ENCODE measurements around the gene EGR4. TPM values are rescaled to one million over a fixed set of nuclear protein-coding genes. Genes with fewer than 3 reads are reported as not detected.

Gene EGR4
- under 1 TPM; 0.11 to 0.29 TPM for total RNA-seq

DNA sequence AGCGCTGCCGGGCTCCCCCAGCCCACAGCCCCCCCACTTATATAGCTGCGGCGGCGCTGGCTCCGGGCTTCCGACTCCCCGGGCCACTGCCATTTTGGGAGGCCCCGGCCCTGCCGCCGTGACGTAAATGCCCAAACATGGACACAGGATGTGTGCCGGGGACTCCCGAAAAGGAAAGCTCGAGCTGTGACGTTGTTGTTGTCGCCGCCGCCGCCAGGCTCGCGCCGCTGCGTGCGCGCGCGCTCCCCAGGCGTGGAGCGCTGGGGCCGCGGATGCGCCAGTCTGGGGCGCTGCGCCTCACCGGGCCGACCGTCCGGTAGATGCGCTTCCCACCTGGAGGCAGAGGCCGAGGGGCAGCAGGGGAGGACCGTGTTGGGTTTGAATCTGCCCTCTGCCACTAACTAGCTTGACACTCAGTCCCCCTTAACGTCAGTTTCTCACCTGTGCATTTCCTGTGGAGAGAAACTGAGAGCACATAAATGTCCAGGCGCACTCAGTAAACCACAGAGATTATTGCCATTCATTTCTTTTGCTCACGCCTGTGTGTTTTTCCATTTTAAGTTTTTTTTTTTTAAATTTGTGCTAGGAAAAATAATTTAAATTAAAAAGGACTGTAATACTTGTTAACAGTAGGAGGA is at the start of gene EGR4:
EGR4 (minus strand) TSS at position 15 of the 638 bp plus-strand sequence. CDS start 231 bp downstream, outside the sequence.
- H3K9me3 Mint-ChIP-seq: no peaks in the 10 kb centered on the region

DNA sequence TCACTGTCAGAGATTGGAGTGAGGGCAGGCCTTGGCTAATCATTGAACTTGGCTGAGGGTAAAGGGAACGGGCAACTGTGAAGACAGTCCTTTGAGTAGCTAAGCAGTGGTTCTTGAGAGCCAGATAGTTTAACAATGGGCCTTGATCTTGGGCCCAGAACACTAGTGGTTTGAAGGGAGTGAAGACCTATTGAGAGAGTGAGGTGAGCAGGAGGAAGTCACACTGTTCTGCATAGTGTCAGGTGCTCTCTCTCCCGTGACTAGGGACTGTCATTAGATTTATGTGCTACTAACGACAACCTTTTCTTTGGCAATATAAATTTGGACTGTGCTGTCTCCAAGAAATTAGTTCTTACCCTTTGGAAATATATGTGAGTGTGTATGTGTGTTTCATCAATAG is 47.7 kb upstream of the EGR4 start:
- Mint-ChIP-seq H3K27me3 (peaks cover 8% of the 10 kb centered on the region), H3K4me1 (no peaks in the 10 kb centered on the region), H3K4me3 (no peak overlapping the region), H3K27ac (no peak overlapping the region), H3K9me3 (no peaks in the 10 kb centered on the region), H3K36me3 (ENCODE audit: low read depth) (no peaks in the 10 kb centered on the region)
- no peak for ATAC-seq (replicated peaks)

More for the DNA sequence above, at the start of gene EGR4:
- Mint-ChIP-seq H3K4me1 (no peaks in the 10 kb centered on the region), H3K36me3 (ENCODE audit: low read depth) (no peaks in the 10 kb centered on the region), H3K4me3 (peak within 1 kb of the TSS; percentile 58), H3K27me3 (peaks cover 49% of the 10 kb centered on the region), H3K27ac (no peak within 1 kb of the TSS)
- ATAC-seq (replicated peaks): peak; percentile 97

DNA sequence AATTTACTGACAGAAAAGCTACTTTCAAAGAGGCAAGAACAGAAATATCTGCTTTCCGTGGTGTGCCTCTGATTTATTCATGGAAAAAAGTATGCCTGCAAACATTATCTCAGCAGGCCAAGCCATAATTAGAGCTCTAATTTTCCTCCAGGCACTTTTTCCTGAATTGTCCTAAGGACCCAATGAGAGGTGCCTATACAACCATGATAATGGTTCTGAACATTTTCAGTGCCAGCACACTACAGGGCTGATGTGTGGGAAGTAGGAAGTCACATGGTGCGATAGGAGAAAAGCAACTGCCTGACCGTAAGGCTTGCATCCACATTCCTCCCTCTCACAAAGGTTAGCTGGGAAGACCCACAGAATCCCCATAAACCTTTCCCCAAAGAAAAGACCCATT is 45.9 kb upstream of the EGR4 start:
- ATAC-seq (replicated peaks): no peak
- H3K36me3 Mint-ChIP-seq (ENCODE audit: low read depth): no peaks in the 10 kb centered on the region
- no peaks in the 10 kb centered on the region for H3K9me3 Mint-ChIP-seq
- no peak overlapping the region for H3K4me3 Mint-ChIP-seq
- no peaks in the 10 kb centered on the region for H3K4me1 Mint-ChIP-seq
- peaks cover 8% of the 10 kb centered on the region for H3K27me3 Mint-ChIP-seq
- no peak overlapping the region for H3K27ac Mint-ChIP-seq

DNA sequence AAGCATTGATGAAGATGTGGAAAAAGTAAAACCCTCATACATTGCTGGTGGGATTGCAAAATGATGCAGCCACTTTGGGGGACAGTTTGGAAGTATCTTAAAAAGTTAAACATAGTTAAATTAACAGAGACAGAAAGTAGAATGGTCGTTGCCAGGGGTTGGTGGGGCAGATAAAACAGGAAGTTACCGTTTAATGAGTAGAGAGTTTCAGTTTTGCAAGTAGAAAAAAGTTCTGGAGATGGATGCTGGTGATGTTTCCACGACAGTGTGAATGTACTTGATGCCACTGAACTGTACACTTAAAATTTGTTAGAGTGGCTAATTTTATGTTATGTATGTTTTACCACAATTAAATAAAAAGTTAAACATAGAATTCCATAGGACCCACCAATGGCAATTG is 44.5 kb upstream of the EGR4 start:
- no peak overlapping the region for H3K27ac Mint-ChIP-seq
- no peaks in the 10 kb centered on the region for H3K9me3 Mint-ChIP-seq
- H3K27me3 Mint-ChIP-seq: peaks cover 11% of the 10 kb centered on the region
- no peaks in the 10 kb centered on the region for H3K36me3 Mint-ChIP-seq (ENCODE audit: low read depth)
- no peak for ATAC-seq (replicated peaks)
- no peak overlapping the region for H3K4me3 Mint-ChIP-seq
- H3K4me1 Mint-ChIP-seq: no peaks in the 10 kb centered on the region

DNA sequence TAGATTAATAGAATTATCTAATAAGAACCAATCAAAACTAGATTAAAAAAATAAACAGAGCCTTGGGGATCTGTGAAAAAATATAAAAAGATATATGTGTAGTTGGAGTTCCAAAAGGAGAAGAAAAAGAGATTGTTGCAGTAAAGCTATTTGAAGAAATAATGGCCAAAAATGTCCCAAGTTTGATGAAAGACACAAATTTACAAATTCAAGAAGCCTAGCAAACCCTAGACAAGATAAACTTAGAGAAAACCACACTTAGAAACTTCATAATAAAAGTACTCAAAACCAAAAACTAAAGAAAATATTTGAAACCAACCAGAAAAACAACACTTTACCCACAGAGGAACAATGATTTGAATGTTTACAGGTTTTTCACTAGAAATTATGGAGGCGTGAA is 41.3 kb upstream of the EGR4 start:
- H3K27me3 Mint-ChIP-seq: peaks cover 17% of the 10 kb centered on the region
- H3K9me3 Mint-ChIP-seq: no peaks in the 10 kb centered on the region
- H3K4me1 Mint-ChIP-seq: no peaks in the 10 kb centered on the region
- no peak overlapping the region for H3K27ac Mint-ChIP-seq
- no peak for ATAC-seq (replicated peaks)
- H3K4me3 Mint-ChIP-seq: no peak overlapping the region
- H3K36me3 Mint-ChIP-seq (ENCODE audit: low read depth): no peaks in the 10 kb centered on the region

DNA sequence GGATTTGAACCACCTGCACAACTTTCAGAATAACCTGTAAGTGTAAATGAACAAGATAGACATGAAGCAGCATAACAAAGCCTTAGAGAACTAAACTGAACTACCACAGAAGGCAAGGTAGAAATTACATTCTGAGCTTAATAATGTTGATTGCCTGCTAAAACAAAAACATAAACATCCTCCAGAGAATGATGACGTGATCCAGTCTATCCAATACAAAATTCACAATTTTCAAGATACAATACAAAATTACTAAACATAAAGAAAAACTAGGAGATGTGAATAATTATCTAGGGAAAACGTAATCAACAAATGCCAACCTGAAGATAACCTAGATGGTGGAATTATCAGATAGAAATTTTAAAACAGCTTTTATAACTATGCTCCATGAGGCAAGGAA is 40.7 kb upstream of the EGR4 start:
- H3K27me3 Mint-ChIP-seq: peaks cover 23% of the 10 kb centered on the region
- no peaks in the 10 kb centered on the region for H3K9me3 Mint-ChIP-seq
- H3K4me1 Mint-ChIP-seq: no peaks in the 10 kb centered on the region
- no peak overlapping the region for H3K4me3 Mint-ChIP-seq
- no peaks in the 10 kb centered on the region for H3K36me3 Mint-ChIP-seq (ENCODE audit: low read depth)
- H3K27ac Mint-ChIP-seq: no peak overlapping the region
- no peak for ATAC-seq (replicated peaks)

DNA sequence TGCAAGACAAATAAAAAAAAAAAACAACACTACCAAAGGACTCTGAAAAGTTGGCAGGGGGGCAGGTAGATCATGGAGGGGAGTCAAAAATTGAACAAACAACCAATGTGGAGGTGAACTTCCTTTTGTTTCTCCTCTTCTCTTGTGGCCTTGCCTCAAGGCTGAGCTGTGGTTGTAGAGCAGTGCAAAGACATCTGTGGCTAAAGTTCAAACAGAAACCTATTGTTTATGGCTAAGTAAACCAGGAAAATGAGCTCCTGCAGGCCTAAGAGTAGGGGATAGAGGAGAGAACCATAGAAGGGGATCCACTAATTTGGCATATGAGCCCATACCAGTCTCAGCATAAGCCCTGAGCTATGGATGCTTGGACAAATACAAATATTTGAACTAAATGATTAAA is 40.2 kb upstream of the EGR4 start:
- no peak for ATAC-seq (replicated peaks)
- no peak overlapping the region for H3K4me3 Mint-ChIP-seq
- H3K36me3 Mint-ChIP-seq (ENCODE audit: low read depth): no peaks in the 10 kb centered on the region
- no peaks in the 10 kb centered on the region for H3K9me3 Mint-ChIP-seq
- no peaks in the 10 kb centered on the region for H3K4me1 Mint-ChIP-seq
- no peak overlapping the region for H3K27ac Mint-ChIP-seq
- H3K27me3 Mint-ChIP-seq: peaks cover 27% of the 10 kb centered on the region

DNA sequence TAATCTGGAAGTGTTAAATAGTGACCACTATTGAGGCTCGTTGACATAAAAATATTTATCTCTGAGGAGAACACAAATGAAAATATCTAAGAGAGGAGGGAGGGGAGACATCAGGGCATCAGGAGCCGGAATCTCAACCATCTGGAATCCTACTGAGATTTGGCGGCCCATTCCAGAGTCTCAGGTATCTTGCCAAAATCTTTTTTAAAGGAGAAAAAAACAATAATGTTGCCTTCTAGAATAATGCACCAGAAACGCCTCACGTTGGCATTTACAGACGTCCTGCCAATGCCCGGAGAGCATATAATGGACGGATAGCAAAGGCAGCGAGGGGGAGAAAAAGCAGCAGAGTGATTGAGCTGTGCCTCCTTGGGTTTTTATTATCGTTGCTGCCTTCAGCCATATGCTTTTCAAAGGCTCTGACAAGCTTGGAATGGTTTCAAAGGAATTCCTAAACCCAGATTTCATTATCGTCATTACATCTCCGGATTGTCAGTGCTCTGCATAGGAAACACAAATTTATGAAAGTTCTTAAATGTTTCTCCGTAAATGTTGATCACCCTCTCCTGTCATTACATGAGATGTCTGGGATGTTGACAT is 30.9 kb upstream of the EGR4 start:
- Mint-ChIP-seq H3K4me1 (no peaks in the 10 kb centered on the region), H3K4me3 (no peak overlapping the region), H3K9me3 (no peaks in the 10 kb centered on the region), H3K36me3 (ENCODE audit: low read depth) (no peaks in the 10 kb centered on the region), H3K27me3 (peaks cover 58% of the 10 kb centered on the region), H3K27ac (no peak overlapping the region)
- ATAC-seq (replicated peaks): no peak

DNA sequence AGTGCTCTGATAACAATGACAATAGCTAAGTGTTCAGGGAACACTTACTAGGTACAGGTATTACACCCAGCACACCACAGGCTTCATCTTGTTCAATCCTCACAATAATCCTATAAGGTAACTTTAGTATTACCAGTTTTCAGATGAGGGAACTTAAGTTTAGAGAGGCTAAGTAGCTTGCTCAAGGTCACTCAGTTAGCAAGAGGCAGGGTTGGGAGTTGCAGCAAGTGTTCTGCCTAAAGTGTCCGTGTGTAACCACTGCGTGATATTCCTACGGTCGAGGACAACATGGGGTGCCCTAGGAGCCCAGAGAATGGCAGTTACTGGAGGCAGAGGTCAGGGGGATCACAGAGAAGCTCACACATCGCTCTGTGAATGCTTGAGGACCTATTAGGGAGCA is 30.2 kb upstream of the EGR4 start:
- Mint-ChIP-seq H3K9me3 (no peaks in the 10 kb centered on the region), H3K36me3 (ENCODE audit: low read depth) (no peaks in the 10 kb centered on the region), H3K27me3 (peaks cover 52% of the 10 kb centered on the region), H3K4me3 (no peak overlapping the region), H3K27ac (no peak overlapping the region), H3K4me1 (no peaks in the 10 kb centered on the region)
- ATAC-seq (replicated peaks): no peak

DNA sequence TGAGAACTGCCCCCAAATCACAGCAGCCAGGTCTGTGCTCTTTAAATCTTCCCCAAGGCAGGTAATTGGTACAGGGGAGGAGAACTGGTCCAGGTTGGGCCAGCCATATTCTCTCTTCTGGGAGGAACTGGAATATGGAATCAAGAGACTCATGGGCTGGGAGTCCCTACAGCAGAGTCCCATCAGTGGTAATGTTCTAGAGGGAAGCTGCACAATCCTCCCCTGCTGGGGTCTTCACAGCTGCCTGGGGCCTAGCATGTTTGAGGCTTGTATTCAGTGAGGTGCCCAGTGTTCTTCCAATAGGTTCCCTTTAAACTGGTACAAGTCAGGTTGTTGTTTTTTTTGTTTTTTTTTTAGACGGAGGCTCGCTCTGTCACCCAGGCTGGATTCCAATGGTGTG is 21.1 kb upstream of the EGR4 start:
- no peak overlapping the region for H3K27ac Mint-ChIP-seq
- H3K9me3 Mint-ChIP-seq: peaks cover 6% of the 10 kb centered on the region
- no peak overlapping the region for H3K4me3 Mint-ChIP-seq
- H3K4me1 Mint-ChIP-seq: no peaks in the 10 kb centered on the region
- no peak for ATAC-seq (replicated peaks)
- no peaks in the 10 kb centered on the region for H3K36me3 Mint-ChIP-seq (ENCODE audit: low read depth)
- peaks cover 42% of the 10 kb centered on the region for H3K27me3 Mint-ChIP-seq

DNA sequence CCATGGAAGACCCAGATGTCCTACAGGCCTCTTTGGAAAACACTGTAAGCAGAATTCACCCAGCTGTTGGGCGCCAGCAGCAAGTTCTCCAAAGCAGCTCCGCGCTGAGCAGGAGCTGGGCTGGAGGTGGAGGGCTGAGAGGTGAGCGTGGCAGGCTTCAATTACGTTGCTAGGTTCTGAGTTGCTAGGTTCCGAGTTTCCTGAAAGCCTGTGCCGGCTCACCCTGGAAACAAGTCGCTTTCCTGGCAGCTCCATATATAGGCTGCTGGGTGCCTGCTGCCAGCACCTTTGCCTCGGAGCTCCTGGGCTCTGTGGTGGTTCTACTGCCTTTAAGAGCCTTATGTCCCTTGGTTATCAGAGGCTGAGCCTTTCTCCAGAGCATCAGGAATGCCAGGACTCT is 14.4 kb upstream of the EGR4 start:
- H3K27me3 Mint-ChIP-seq: peaks cover 38% of the 10 kb centered on the region
- no peak for ATAC-seq (replicated peaks)
- H3K4me1 Mint-ChIP-seq: no peaks in the 10 kb centered on the region
- H3K36me3 Mint-ChIP-seq (ENCODE audit: low read depth): no peaks in the 10 kb centered on the region
- H3K9me3 Mint-ChIP-seq: peaks cover 6% of the 10 kb centered on the region
- no peak overlapping the region for H3K27ac Mint-ChIP-seq
- H3K4me3 Mint-ChIP-seq: no peak overlapping the region

DNA sequence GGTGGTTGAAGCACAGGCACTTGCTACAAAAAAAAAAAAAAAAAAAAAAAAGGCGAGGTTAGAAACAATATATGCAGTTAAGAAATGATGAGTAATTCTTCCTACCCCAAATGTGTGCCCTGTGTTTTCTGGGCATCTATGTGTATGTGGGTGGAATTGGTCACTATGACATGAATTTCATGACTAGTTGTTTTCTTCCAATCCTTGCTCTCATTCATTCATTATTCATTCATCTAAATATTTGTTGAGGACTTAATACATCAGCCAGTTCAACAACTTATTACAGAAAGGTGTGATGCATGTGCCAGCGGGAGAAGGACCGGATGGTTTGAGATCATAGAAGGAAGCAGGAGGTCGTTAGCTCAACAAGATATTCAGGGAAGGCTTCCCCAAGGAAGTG is 8.3 kb upstream of the EGR4 start:
- Mint-ChIP-seq H3K27me3 (peaks cover 49% of the 10 kb centered on the region), H3K9me3 (no peaks in the 10 kb centered on the region), H3K36me3 (ENCODE audit: low read depth) (no peaks in the 10 kb centered on the region), H3K4me3 (no peak overlapping the region), H3K4me1 (no peaks in the 10 kb centered on the region), H3K27ac (no peak overlapping the region)
- peak; percentile 43 for ATAC-seq (replicated peaks)

DNA sequence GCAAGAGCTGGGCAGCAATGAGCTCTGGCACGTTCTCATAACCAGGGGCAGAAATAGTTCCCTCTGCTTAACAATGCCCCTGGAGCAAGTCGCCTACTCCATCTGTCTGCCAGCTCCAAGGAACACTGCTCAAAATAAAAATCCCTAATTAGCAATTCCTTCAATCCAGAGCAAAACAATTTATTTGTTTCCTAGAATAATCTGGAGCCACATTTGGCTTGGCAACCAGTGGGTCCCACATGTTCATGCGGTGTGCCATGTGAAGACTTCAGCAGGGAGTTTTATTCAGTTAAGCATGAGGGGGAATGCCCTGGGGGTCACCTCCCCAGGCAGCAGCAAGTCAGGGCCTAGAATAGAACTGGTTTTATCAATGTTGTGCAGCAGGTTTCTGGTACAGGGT is 7.6 kb upstream of the EGR4 start:
- H3K4me3 Mint-ChIP-seq: no peak overlapping the region
- H3K27ac Mint-ChIP-seq: no peak overlapping the region
- no peaks in the 10 kb centered on the region for H3K4me1 Mint-ChIP-seq
- peaks cover 54% of the 10 kb centered on the region for H3K27me3 Mint-ChIP-seq
- ATAC-seq (replicated peaks): no peak
- no peaks in the 10 kb centered on the region for H3K9me3 Mint-ChIP-seq
- H3K36me3 Mint-ChIP-seq (ENCODE audit: low read depth): no peaks in the 10 kb centered on the region

DNA sequence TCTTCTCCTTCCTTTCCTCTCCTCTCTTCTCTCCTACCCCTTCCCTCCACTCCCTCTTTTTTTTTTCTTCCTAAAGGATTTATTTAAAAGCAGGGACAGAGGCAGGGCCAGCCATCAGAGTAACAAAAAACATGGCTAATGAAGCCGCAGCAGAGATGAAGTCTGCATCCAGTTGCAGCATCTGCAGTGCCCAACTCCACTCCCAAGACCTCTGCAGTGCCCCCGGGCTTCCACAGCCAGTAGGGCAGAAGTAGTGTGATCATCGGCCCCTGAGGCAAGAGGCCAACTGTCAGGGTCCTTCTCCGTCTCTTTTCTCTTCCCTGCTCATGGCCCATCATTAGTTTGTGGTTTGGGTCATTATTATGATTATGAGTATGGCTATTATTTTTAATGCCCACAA is 4.2 kb upstream of the EGR4 start:
- H3K27me3 Mint-ChIP-seq: peaks cover 53% of the 10 kb centered on the region
- H3K27ac Mint-ChIP-seq: no peak overlapping the region

DNA sequence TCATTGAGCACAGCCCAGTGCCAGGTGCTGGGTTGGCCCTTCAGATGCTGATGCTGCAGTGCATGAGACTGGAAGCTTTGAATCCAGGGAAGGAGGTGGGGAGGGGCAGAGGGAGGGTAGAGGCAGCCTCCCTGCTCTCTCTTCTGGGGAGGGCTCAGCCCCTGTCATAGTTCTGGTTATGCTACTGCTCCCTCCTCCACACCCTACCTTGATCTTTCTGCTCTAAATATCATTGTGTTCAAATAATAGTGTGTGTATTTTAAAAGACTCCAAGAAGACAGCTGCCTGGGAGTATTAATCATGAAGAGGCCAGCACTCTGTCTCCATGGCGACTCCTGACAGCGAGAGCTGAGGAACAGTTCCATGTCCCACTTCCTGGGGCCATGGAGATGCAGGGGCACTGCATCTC is 3.8 kb upstream of the EGR4 start:
- Mint-ChIP-seq H3K4me1 (no peaks in the 10 kb centered on the region), H3K36me3 (ENCODE audit: low read depth) (no peaks in the 10 kb centered on the region), H3K9me3 (no peaks in the 10 kb centered on the region), H3K4me3 (no peak overlapping the region), H3K27ac (no peak overlapping the region), H3K27me3 (peaks cover 51% of the 10 kb centered on the region)
- ATAC-seq (replicated peaks): no peak

More for the DNA sequence above, 4.2 kb upstream of the EGR4 start:
- Mint-ChIP-seq H3K4me1 (no peaks in the 10 kb centered on the region), H3K36me3 (ENCODE audit: low read depth) (no peaks in the 10 kb centered on the region), H3K4me3 (no peak overlapping the region), H3K9me3 (no peaks in the 10 kb centered on the region)
- ATAC-seq (replicated peaks): no peak

Measured in activated T-helper 17 cell treated with anti-CD3 and anti-CD28 coated beads, Interleukin-2, amount 50 U/mL, for 72 hours (primary cell).